ENCODE data around the gene SETD1A.

- no peak for TF ChIP-seq CTCF (conservative IDR thresholded peaks at IDR 0.05 in 1 of 2, IDR thresholded peaks at IDR 0.05 in 1 of 2; ENCODE audit: low read depth in 1 of 2, low read length in 2 of 2)
- TF ChIP-seq EZH2 (IDR thresholded peaks at IDR 0.05; ENCODE audit: low read length, missing control alignments) = no peak
These were observed 19.9 kb upstream of the SETD1A start for GRCh38 chr16:30937692-30938091.
